A673 (cell line): ENCODE results near the gene TULP3. TPM values are rescaled to one million over a fixed set of nuclear protein-coding genes. Genes with fewer than 3 reads are reported as not detected.

Experiments used
- BruUV-seq: library from RNA; stranded (reverse); fragments of 400-500 nt; replicated peaks from 2 replicates; lab custom pipeline; 2021; lab: Mats Ljungman, UMichigan
- CTCF ChIA-PET: fragments of 300-600 bp; sonication (Branson Sonifier 250); formaldehyde crosslinking; loops from one replicate; lab custom pipeline; 2022; ENCODE audit warnings: antibody characterized with exemption; lab: Charles Lee
- POLR2A ChIA-PET: fragments of 300-600 bp; sonication (Branson Sonifier 250); formaldehyde crosslinking; loops from one replicate; lab custom pipeline; 2022; ENCODE audit warnings: antibody characterized with exemption; ENCODE audit not compliant: low non-redundant PET; lab: Charles Lee
- DNase-seq: peaks from one replicate; pipeline ENCODE4 v3.0.0-alpha.2; 2015; ENCODE audit warnings: low spot score
- H3K27ac ChIP-seq: fragments of 200-600 bp; sonication (generic); 2 replicates; pipeline ENCODE4 v1.5.1; 2016; ENCODE audit warnings: mixed run types, low read depth, mild to moderate bottlenecking, mixed read lengths, antibody characterized with exemption, low read length; ENCODE audit not compliant: poor library complexity, severe bottlenecking
- H3K27me3 ChIP-seq: fragments of 200-600 bp; sonication (generic); replicated peaks from 2 replicates; pipeline ENCODE4 v1.6.1; 2017; ENCODE audit warnings: mixed run types, low read depth, mild to moderate bottlenecking, mixed read lengths, antibody characterized with exemption, low read length; ENCODE audit not compliant: insufficient read depth, poor library complexity
- H3K36me3 ChIP-seq: fragments of 200-600 bp; sonication (generic); 2 replicates; pipeline ENCODE4 v1.6.1; 2016; ENCODE audit warnings: mixed run types, mild to moderate bottlenecking, mixed read lengths, antibody characterized with exemption, low read length; ENCODE audit not compliant: insufficient read depth, poor library complexity, severe bottlenecking
- H3K4me1 ChIP-seq: fragments of 200-600 bp; sonication (generic); 2 replicates; pipeline ENCODE4 v1.6.1; 2017; ENCODE audit warnings: mixed run types, mild to moderate bottlenecking, mixed read lengths, antibody characterized with exemption, low read length; ENCODE audit not compliant: insufficient read depth, poor library complexity, severe bottlenecking
- H3K4me3 ChIP-seq: fragments of 200-600 bp; sonication (generic); 2 replicates; pipeline ENCODE4 v1.5.1; 2016; ENCODE audit warnings: low read depth, mixed run types, mild to moderate bottlenecking, mixed read lengths, low read length; ENCODE audit not compliant: poor library complexity, severe bottlenecking
- H3K9me3 ChIP-seq: fragments of 200-600 bp; sonication (generic); 2 replicates; pipeline ENCODE4 v1.6.1; 2016; ENCODE audit warnings: mixed run types, low read depth, mild to moderate bottlenecking, mixed read lengths, antibody characterized with exemption, low read length; ENCODE audit not compliant: poor library complexity, severe bottlenecking
- EZH2 ChIP-seq: fragments of 200-600 bp; sonication (generic); IDR thresholded peaks from 2 replicates; pipeline ENCODE4 v1.6.1; 2017; ENCODE audit warnings: borderline replicate concordance, low read depth, mild to moderate bottlenecking, mixed read lengths, antibody characterized with exemption, low read length; ENCODE audit not compliant: poor library complexity, severe bottlenecking
- intact Hi-C: fragments of 100-400 bp; cut with micrococcal nuclease; formaldehyde crosslinking; loops from one replicate; pipeline ENCODE4 v1.10.0; 2022; ENCODE audit not compliant: unreplicated experiment
- total RNA-seq: library from RNA; stranded (reverse); gene quantifications from 2 replicates; pipeline ENCODE4 v1.2.3, GENCODE V29; 2021
- TF ChIP-seq, protein P1 (sequence below): fragments of 300-800, 200-600 bp; sonication (generic); conservative IDR thresholded peaks from 2 replicates; pipeline ENCODE4 v1.5.1; 2017; ENCODE audit warnings: low read depth, mild to moderate bottlenecking, antibody characterized with exemption, low read length, moderate library complexity, mixed read lengths

Gene TULP3
- total RNA-seq, 1 experiment from 2014 or later, result 48.1 TPM

DNA sequence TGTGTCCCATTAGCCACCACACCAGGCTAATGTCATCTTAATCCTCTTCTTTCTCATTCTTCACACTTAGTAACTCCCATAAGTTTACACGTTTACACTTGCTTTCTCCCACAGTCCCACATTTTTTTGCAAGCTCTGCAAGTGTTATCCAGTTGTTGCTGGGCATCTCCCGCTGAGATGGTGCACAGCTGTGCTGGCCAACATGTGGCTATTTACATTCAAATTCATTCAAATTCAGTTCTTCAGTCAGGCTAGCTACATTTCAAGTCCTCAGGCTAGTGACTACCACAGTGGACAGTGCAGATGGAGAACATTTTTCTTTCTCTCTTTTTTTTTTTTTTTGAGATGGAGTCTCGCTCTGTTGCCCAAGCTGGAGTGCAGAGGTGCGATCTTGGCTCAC, 58.7 kb downstream of the TULP3 start:
- TF ChIP-seq EZH2, result no peak
- TF ChIP-seq, protein P1, sequence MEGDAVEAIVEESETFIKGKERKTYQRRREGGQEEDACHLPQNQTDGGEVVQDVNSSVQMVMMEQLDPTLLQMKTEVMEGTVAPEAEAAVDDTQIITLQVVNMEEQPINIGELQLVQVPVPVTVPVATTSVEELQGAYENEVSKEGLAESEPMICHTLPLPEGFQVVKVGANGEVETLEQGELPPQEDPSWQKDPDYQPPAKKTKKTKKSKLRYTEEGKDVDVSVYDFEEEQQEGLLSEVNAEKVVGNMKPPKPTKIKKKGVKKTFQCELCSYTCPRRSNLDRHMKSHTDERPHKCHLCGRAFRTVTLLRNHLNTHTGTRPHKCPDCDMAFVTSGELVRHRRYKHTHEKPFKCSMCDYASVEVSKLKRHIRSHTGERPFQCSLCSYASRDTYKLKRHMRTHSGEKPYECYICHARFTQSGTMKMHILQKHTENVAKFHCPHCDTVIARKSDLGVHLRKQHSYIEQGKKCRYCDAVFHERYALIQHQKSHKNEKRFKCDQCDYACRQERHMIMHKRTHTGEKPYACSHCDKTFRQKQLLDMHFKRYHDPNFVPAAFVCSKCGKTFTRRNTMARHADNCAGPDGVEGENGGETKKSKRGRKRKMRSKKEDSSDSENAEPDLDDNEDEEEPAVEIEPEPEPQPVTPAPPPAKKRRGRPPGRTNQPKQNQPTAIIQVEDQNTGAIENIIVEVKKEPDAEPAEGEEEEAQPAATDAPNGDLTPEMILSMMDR, result no peak

DNA sequence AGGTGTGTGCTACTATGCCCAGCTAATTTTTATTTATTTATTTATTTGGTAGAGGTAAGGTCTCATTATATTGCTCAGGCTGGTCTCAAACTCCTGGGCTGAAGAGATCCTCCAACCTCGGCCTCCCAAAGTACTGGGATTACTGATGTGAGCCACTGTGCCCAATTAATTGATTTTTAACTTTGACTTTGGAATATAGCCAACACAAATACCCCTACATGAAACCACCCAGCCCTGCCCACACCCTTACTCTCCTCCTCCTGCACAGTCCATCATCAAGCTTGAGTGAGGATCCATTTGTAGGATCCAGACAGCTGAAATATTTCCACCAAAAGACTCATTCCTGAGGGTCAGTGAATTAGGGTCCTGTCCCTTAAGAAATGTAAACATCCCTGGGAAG, 65.2 kb downstream of the TULP3 start:
- CTCF ChIA-PET, result no interaction called here

More for the DNA sequence above, 58.7 kb downstream of the TULP3 start:
- no peak overlapping the region for H3K27ac ChIP-seq
- DNase-seq, result no peak
- H3K4me1 ChIP-seq, result no peaks in the 10 kb centered on the region
- H3K36me3 ChIP-seq, result no peaks in the 10 kb centered on the region
- H3K27me3 ChIP-seq, result no peaks in the 10 kb centered on the region
- BruUV-seq, result no TSS peak
- no peak overlapping the region for H3K4me3 ChIP-seq
- ChIA-PET CTCF (no interaction called here), POLR2A (no interaction called here)
- no peaks in the 10 kb centered on the region for H3K9me3 ChIP-seq
- intact Hi-C loops, result no loop called here

DNA sequence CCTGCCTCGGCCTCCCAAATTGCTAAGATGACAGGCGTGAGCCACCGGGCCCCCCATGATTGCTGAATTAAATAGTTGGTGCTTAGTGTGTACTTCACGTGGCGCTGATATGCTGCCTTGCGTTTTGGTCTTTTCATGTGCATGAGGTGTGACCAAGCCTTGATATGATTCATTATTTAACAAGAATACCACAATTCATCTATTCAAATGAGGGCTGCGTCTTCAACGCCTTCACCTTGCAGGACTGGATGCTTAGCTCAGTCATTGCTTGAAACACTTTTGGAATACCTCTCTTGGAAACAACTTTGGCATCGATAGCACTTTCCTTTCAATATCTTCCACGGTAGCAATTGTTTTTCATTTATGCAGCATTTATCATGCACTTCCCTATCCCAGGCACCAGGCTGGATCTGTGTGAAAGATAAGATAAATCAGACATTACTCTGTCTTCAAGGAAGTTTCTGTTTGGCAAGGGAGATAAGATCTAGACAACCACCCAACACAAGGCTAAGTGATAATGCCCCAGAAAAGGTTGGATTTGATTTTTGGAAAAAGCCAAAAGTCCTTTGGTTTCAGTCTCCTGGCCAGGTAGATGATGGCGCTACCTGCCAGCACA, 67.2 kb downstream of the TULP3 start:
- Histone ChIP-seq H3K27me3 (no peaks in the 10 kb centered on the region), H3K36me3 (no peaks in the 10 kb centered on the region), H3K4me3 (peak overlapping the region; percentile 71), H3K9me3 (no peaks in the 10 kb centered on the region), H3K4me1 (peaks cover 24% of the 10 kb centered on the region), H3K27ac (peak overlapping the region; percentile 69)
- no peak for DNase-seq
- ChIA-PET POLR2A (no interaction called here), CTCF (interaction anchor here (0.6 kb wide), 1 partner anchor 9 kb away, joined by 3 read pairs; no protein-coding TSS in a partner anchor)
- TF ChIP-seq, protein P1, result no peak
- TF ChIP-seq EZH2, result no peak
- intact Hi-C loops, result loop anchor here (1.0 kb wide), 1 partner anchor 68 kb away; the partner anchor contains the start of gene TULP3
- TSS peak; percentile 76 for BruUV-seq

More for the DNA sequence above, 65.2 kb downstream of the TULP3 start:
- no peak for DNase-seq
- BruUV-seq, result no TSS peak
- Histone ChIP-seq H3K4me3 (no peak overlapping the region), H3K27ac (no peak overlapping the region), H3K36me3 (no peaks in the 10 kb centered on the region), H3K27me3 (no peaks in the 10 kb centered on the region), H3K4me1 (peaks cover 22% of the 10 kb centered on the region), H3K9me3 (no peaks in the 10 kb centered on the region)
- POLR2A ChIA-PET, result no interaction called here
- intact Hi-C loops, result no loop called here
- TF ChIP-seq EZH2, result no peak
- TF ChIP-seq, protein P1, result no peak
